Measurements from ENCODE around the gene AIRE. TPM values are rescaled to one million over a fixed set of nuclear protein-coding genes. Genes with fewer than 3 reads are reported as not detected.

AIRE gene
- total and polyA plus RNA-seq, 2 of the 13 experiments (the other 11 are each of a cell fraction or from before 2014, with no cell fraction given), result not detected

DNA sequence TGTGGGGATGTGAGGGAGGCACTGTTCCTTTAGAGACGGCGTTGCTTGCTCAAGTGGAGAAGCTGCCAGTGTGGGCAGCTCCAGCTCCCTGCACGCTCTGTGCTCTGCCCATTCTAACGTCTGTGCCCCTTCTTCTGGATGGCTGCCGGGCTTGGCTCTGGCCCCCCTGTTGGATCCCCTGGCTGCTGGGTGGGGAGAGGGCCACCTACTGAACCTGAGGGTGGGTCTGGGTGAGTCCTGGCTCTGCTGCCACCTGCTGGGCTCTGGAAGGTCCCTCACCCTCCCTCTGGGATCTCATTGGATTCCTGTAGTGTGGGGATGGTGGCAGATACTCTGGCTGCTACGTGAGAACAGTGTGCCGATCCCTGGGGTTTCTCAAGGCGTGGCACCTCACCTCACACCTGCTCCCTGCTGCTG is 19.2 kb downstream of the AIRE start (continued):
- TF ChIP-seq, protein P1, sequence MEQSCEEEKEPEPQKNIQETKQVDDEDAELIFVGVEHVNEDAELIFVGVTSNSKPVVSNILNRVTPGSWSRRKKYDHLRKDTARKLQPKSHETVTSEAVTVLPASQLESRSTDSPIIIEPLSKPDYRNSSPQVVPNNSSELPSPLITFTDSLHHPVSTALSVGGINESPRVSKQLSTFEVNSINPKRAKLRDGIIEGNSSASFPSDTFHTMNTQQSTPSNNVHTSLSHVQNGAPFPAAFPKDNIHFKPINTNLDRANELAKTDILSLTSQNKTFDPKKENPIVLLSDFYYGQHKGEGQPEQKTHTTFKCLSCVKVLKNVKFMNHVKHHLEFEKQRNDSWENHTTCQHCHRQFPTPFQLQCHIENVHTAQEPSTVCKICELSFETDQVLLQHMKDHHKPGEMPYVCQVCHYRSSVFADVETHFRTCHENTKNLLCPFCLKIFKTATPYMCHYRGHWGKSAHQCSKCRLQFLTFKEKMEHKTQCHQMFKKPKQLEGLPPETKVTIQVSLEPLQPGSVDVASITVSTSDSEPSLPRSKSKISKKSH (CRISPR knock-in tag; IDR thresholded peaks at IDR 0.05; ENCODE audit: borderline replicate concordance), result peak; percentile 13; the same call in 1 of the 2 replicates
- TF ChIP-seq XRCC5 (optimal IDR thresholded peaks at IDR 0.05; ENCODE audit: low read length) (peak; percentile 44), NFE2L1 (CRISPR knock-in tag; IDR thresholded peaks at IDR 0.05; ENCODE audit: borderline replicate concordance) (no peak), ZSCAN29 (CRISPR knock-in tag; conservative IDR thresholded peaks at IDR 0.05) (no peak), ZNF788 (CRISPR knock-in tag; IDR thresholded peaks at IDR 0.05; ENCODE audit: borderline replicate concordance) (0 out of 2 replicates have a peak, but pooled peaks have one; percentile 8), RAD21 (CRISPR knock-in tag; IDR thresholded peaks at IDR 0.05) (peak; percentile 60), MTA1 (CRISPR knock-in tag; IDR thresholded peaks at IDR 0.05; ENCODE audit: borderline replicate concordance) (0 out of 2 replicates have a peak, but pooled peaks have one; percentile 28), STAG1 (CRISPR knock-in tag; IDR thresholded peaks at IDR 0.05) (peak; percentile 59), MIER3 (CRISPR knock-in tag; IDR thresholded peaks at IDR 0.05; ENCODE audit: borderline replicate concordance) (no peak), GTF3A (CRISPR knock-in tag; conservative IDR thresholded peaks at IDR 0.05) (no peak), SALL1 (CRISPR knock-in tag; IDR thresholded peaks at IDR 0.05) (0 out of 2 replicates have a peak, but pooled peaks have one; percentile 25), SMC3 (IDR thresholded peaks at IDR 0.05; ENCODE audit: low read length) (peak; percentile 27; the same call in 1 of the 2 replicates)
- TF ChIP-seq, protein P2, sequence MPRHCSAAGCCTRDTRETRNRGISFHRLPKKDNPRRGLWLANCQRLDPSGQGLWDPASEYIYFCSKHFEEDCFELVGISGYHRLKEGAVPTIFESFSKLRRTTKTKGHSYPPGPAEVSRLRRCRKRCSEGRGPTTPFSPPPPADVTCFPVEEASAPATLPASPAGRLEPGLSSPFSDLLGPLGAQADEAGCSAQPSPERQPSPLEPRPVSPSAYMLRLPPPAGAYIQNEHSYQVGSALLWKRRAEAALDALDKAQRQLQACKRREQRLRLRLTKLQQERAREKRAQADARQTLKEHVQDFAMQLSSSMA (CRISPR knock-in tag; IDR thresholded peaks at IDR 0.05), result 0 out of 2 replicates have a peak, but pooled peaks have one; percentile 62

Measured in HepG2 (cell line).